ENCODE results near the gene LMNA. TPM values are rescaled to one million over a fixed set of nuclear protein-coding genes. Genes with fewer than 3 reads are reported as not detected.
"Not testable (repeated sequence)": the region's sequence is repeated elsewhere in the genome, so short reads cannot be mapped to it uniquely, and the experiment has no call there.

Gene LMNA
- polyA plus RNA-seq, 6 donors from 2014 or later, result 0.33 to 3.0 (median 1.4) TPM

- peaks cover 33 to 51% (median 43%) of the 10 kb centered on the region in 3 donors for H3K4me1 Mint-ChIP-seq
- no peaks in the 10 kb centered on the region for H3K9me3 Mint-ChIP-seq
- ATAC-seq (ENCODE audit: low read depth in 2 of 2) (no peak), DNase-seq (no peak)
- H3K36me3 Mint-ChIP-seq, result peaks cover 14 to 23% of the 10 kb centered on the region in 2 donors
- H3K27ac Mint-ChIP-seq, result peak overlapping the region in 1 of 6 donors; percentile 59
- H3K27me3 Mint-ChIP-seq, result no peaks in the 10 kb centered on the region
- H3K4me3 Mint-ChIP-seq, result peak overlapping the region in 4 of 8 donors; percentile 20 to 57 (median 35)
These were observed 48.0 kb downstream of the LMNA start for GRCh38 chr1:156162430-156163037.

GRCh38 chr1:156163712-156164111 is 49.2 kb downstream of the LMNA start:
- H3K4me3 Mint-ChIP-seq, result no peak overlapping the region
- H3K9me3 Mint-ChIP-seq, result no peaks in the 10 kb centered on the region
- H3K4me1 Mint-ChIP-seq, result peaks cover 24 to 40% (median 31%) of the 10 kb centered on the region in 3 donors
- H3K27ac Mint-ChIP-seq, result no peak overlapping the region
- peaks cover 18% of the 10 kb centered on the region in 2 donors for H3K36me3 Mint-ChIP-seq
- no peaks in the 10 kb centered on the region for H3K27me3 Mint-ChIP-seq
- ATAC-seq (ENCODE audit: low read depth in 2 of 2), result no peak
- no peak for DNase-seq

GRCh38 chr1:156164125-156164831 is 49.8 kb downstream of the LMNA start:
- peak overlapping the region in 2 of 6 donors; percentile 14 to 33 for H3K27ac Mint-ChIP-seq
- H3K4me3 Mint-ChIP-seq, result no peak overlapping the region
- peaks cover 23 to 34% (median 25%) of the 10 kb centered on the region in 3 donors for H3K4me1 Mint-ChIP-seq
- no peaks in the 10 kb centered on the region for H3K27me3 Mint-ChIP-seq
- peaks cover 17 to 18% of the 10 kb centered on the region in 2 donors for H3K36me3 Mint-ChIP-seq
- no peaks in the 10 kb centered on the region for H3K9me3 Mint-ChIP-seq
- ATAC-seq (ENCODE audit: low read depth in 2 of 2) (no peak), DNase-seq (no peak)

- peaks cover 17 to 18% of the 10 kb centered on the region in 2 donors for H3K36me3 Mint-ChIP-seq
- H3K4me3 Mint-ChIP-seq, result no peak overlapping the region
- no peak for DNase-seq
- H3K9me3 Mint-ChIP-seq, result no peaks in the 10 kb centered on the region
- H3K27ac Mint-ChIP-seq, result peak overlapping the region in 4 of 6 donors; percentile 24 to 88 (median 70)
- no peaks in the 10 kb centered on the region for H3K27me3 Mint-ChIP-seq
- ATAC-seq (ENCODE audit: low read depth in 2 of 2), result peak; percentile 56 to 59
- peaks cover 17 to 26% (median 20%) of the 10 kb centered on the region in 3 donors for H3K4me1 Mint-ChIP-seq
These were observed 50.6 kb downstream of the LMNA start for GRCh38 chr1:156165083-156165482.

- peaks cover 17 to 18% of the 10 kb centered on the region in 2 donors for H3K36me3 Mint-ChIP-seq
These were observed 53.0 kb downstream of the LMNA start for GRCh38 chr1:156167536-156167935.

GRCh38 chr1:156172696-156173470 is 58.4 kb downstream of the LMNA start:
- peaks cover 0 to 2% (median 0%) of the 10 kb centered on the region in 3 donors for H3K4me1 Mint-ChIP-seq
- H3K9me3 Mint-ChIP-seq, result no peaks in the 10 kb centered on the region
- no peak for ATAC-seq (ENCODE audit: low read depth in 2 of 2)
- H3K4me3 Mint-ChIP-seq, result no peak overlapping the region
- DNase-seq, result no peak
- peaks cover 11 to 19% of the 10 kb centered on the region in 2 donors for H3K36me3 Mint-ChIP-seq
- H3K27ac Mint-ChIP-seq, result peak overlapping the region in 1 of 6 donors; percentile 54
- no peaks in the 10 kb centered on the region for H3K27me3 Mint-ChIP-seq

More at GRCh38 chr1:156167536-156167935, 53.0 kb downstream of the LMNA start:
- H3K9me3 Mint-ChIP-seq, result no peaks in the 10 kb centered on the region
- H3K4me3 Mint-ChIP-seq, result no peak overlapping the region
- no peak for DNase-seq
- no peak overlapping the region for H3K27ac Mint-ChIP-seq
- no peaks in the 10 kb centered on the region for H3K27me3 Mint-ChIP-seq
- no peak for ATAC-seq (ENCODE audit: low read depth in 2 of 2)
- H3K4me1 Mint-ChIP-seq, result peaks cover 6 to 11% (median 6%) of the 10 kb centered on the region in 3 donors

- Mint-ChIP-seq H3K27ac (peak overlapping the region in 1 of 6 donors; percentile 67), H3K27me3 (no peaks in the 10 kb centered on the region), H3K4me3 (no peak overlapping the region), H3K36me3 (peaks cover 7 to 19% of the 10 kb centered on the region in 2 donors), H3K9me3 (no peaks in the 10 kb centered on the region), H3K4me1 (peaks cover 7 to 8% (median 7%) of the 10 kb centered on the region in 3 donors)
- no peak for ATAC-seq (ENCODE audit: low read depth in 2 of 2)
- DNase-seq, result no peak
These were observed 62.2 kb downstream of the LMNA start for GRCh38 chr1:156176610-156177210.

GRCh38 chr1:156177919-156178654 is 63.6 kb downstream of the LMNA start:
- peak; percentile 38 to 48 for ATAC-seq (ENCODE audit: low read depth in 2 of 2)
- H3K36me3 Mint-ChIP-seq, result peaks cover 7 to 15% of the 10 kb centered on the region in 2 donors
- H3K4me3 Mint-ChIP-seq, result peak overlapping the region in 1 of 8 donors; percentile 81
- H3K27ac Mint-ChIP-seq, result peak overlapping the region in 5 of 6 donors; percentile 9 to 97 (median 86)
- DNase-seq, result no peak
- H3K4me1 Mint-ChIP-seq, result peaks cover 7 to 8% (median 7%) of the 10 kb centered on the region in 3 donors
- H3K9me3 Mint-ChIP-seq, result no peaks in the 10 kb centered on the region
- H3K27me3 Mint-ChIP-seq, result no peaks in the 10 kb centered on the region

- H3K9me3 Mint-ChIP-seq, result no peaks in the 10 kb centered on the region
- H3K36me3 Mint-ChIP-seq, result peaks cover 4 to 8% of the 10 kb centered on the region in 2 donors
- peaks cover 7 to 8% (median 7%) of the 10 kb centered on the region in 3 donors for H3K4me1 Mint-ChIP-seq
- ATAC-seq (ENCODE audit: low read depth in 2 of 2) (no peak), DNase-seq (no peak)
- no peak overlapping the region for H3K4me3 Mint-ChIP-seq
- no peak overlapping the region for H3K27ac Mint-ChIP-seq
- H3K27me3 Mint-ChIP-seq, result no peaks in the 10 kb centered on the region
These were observed 66.0 kb downstream of the LMNA start for GRCh38 chr1:156180471-156180870.

GRCh38 chr1:156181391-156181924 is 66.9 kb downstream of the LMNA start:
- not testable (repeated sequence) for DNase-seq; H3K4me1 Mint-ChIP-seq; ATAC-seq (ENCODE audit: low read depth in 2 of 2); H3K27me3 Mint-ChIP-seq; H3K27ac Mint-ChIP-seq; H3K4me3 Mint-ChIP-seq; H3K9me3 Mint-ChIP-seq; H3K36me3 Mint-ChIP-seq

- not testable (repeated sequence) for H3K4me3 Mint-ChIP-seq; H3K36me3 Mint-ChIP-seq; H3K9me3 Mint-ChIP-seq; H3K4me1 Mint-ChIP-seq; H3K27me3 Mint-ChIP-seq; ATAC-seq (ENCODE audit: low read depth in 2 of 2); DNase-seq; H3K27ac Mint-ChIP-seq
These were observed 67.7 kb downstream of the LMNA start for GRCh38 chr1:156182010-156182779.

Data from naive B cell (primary cell).